GM18499 (cell line): ENCODE results near the gene GMCL1.
"Not testable (repeated sequence)": the region's sequence is repeated elsewhere in the genome, so short reads cannot be mapped to it uniquely, and the experiment has no call there.

Source experiments
- ATAC-seq: cut with Tn5 transposase; IDR thresholded peaks from one replicate; pipeline ENCODE4 v1.9.1; 2021; ENCODE audit warnings: moderate number of reproducible peaks; ENCODE audit not compliant: insufficient read depth, unreplicated experiment

The GMCL1 gene

GRCh38 chr2:69846182-69847067, 17.0 kb downstream of the GMCL1 start:
- ATAC-seq: no peak

GRCh38 chr2:69847068-69847828, 17.8 kb downstream of the GMCL1 start:
- no peak for ATAC-seq

GRCh38 chr2:69848186-69848790, 18.8 kb downstream of the GMCL1 start:
- ATAC-seq: no peak

GRCh38 chr2:69858261-69858660, 28.8 kb downstream of the GMCL1 start:
- no peak for ATAC-seq

- ATAC-seq: no peak
Measured at GRCh38 chr2:69863298-69863697, 33.8 kb downstream of the GMCL1 start.

- no peak for ATAC-seq
Measured at GRCh38 chr2:69888451-69888850, 59.0 kb downstream of the GMCL1 start.

- no peak for ATAC-seq
Measured at GRCh38 chr2:69889302-69889701, 59.8 kb downstream of the GMCL1 start.

- no peak for ATAC-seq
Measured at GRCh38 chr2:69890881-69891280, 61.4 kb downstream of the GMCL1 start.

- not testable (repeated sequence) for ATAC-seq
Measured at GRCh38 chr2:69892838-69893424, 63.5 kb downstream of the GMCL1 start.

GRCh38 chr2:69893684-69894551, 64.5 kb downstream of the GMCL1 start, which contains the start of gene SNRNP27:
SNRNP27 (plus strand) TSS chr2:69893956; CDS start chr2:69893985, 29 bp downstream.
- no peak for ATAC-seq

- not testable (repeated sequence) for ATAC-seq
Measured at GRCh38 chr2:69894737-69895136, 65.3 kb downstream of the GMCL1 start.

GRCh38 chr2:69902213-69902922, 72.9 kb downstream of the GMCL1 start:
- ATAC-seq: no peak

GRCh38 chr2:69907216-69907615, 77.8 kb downstream of the GMCL1 start:
- no peak for ATAC-seq

GRCh38 chr2:69911985-69912563, 82.6 kb downstream of the GMCL1 start:
- ATAC-seq: no peak

- ATAC-seq: peak; percentile 93
Measured at GRCh38 chr2:69914164-69914949, 84.9 kb downstream of the GMCL1 start.

GRCh38 chr2:69914950-69915945, 85.8 kb downstream of the GMCL1 start, which contains the start of gene MXD1:
MXD1 (plus strand) TSS chr2:69915109; CDS start chr2:69915331, 222 bp downstream.
- ATAC-seq: no peak

GRCh38 chr2:69916106-69916505, 86.6 kb downstream of the GMCL1 start:
- ATAC-seq: no peak
